ENCODE results near the gene PTPMT1.
A peak's percentile ranks its signal among the peaks of the same experiment; 100 is the strongest.
"Not testable (repeated sequence)": the region's sequence is repeated elsewhere in the genome, so short reads cannot be mapped to it uniquely, and the experiment has no call there.

The PTPMT1 gene, protein sequence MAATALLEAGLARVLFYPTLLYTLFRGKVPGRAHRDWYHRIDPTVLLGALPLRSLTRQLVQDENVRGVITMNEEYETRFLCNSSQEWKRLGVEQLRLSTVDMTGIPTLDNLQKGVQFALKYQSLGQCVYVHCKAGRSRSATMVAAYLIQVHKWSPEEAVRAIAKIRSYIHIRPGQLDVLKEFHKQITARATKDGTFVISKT

DNA sequence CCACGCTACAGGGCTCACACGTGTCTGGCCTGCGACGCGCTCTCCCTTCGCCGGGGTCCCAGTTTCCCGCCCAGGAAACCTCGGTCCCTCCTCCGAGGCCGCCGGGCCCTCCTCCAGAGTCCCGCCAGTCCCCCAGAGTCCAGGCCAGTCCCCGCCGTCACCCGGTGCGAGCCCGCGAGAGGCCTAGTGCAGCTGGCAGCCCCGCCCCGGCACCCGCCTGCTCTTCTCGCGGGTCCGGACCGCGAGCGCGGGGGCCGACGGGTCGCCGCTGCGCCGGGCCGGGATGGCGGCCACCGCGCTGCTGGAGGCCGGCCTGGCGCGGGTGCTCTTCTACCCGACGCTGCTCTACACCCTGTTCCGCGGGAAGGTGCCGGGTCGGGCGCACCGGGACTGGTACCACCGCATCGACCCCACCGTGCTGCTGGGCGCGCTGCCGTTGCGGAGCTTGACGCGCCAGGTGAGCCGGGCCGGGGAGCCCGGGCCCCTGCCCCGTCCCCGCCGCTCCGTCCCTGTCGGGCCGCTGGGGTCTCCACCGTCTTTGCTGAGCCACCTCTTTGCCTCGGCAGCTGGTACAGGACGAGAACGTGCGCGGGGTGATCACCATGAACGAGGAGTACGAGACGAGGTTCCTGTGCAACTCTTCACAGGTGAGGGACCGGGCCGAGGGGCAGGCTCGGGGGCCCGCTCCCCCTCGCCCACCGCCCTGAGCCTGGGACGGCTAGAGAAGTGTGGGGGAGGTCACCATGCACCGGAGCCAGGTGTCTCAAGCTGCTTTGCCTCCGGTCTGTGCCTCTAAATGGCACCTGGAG lies at the start of gene PTPMT1:
TSS of gene PTPMT1 (plus strand) at position 260 of the 809 bp plus-strand sequence. CDS start at position 284, 24 bp downstream.
- DNase-seq (ENCODE audit: low read depth in 2 of 2), result peak; percentile 66 to 70

DNA sequence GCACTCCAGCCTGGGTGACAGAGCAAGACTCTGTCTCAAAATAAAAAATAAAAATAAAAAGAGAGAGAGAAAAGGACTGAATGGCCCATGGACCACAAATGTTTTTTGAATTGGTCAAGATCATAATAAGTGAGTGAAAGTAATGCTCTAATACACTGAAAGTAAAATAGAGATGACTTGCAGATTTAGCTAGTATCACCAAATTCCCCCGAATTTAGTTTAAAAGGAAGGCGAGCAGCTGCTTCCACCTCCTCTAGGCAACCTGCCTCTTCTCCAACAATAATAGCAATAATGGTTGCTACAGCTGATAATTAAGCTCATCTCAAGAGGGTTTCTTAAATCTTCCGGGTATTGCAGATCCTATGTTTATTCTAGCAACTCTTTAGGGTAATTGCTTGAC lies 49.2 kb upstream of the PTPMT1 start:
- DNase-seq (ENCODE audit: low read depth in 2 of 2), result no peak

DNA sequence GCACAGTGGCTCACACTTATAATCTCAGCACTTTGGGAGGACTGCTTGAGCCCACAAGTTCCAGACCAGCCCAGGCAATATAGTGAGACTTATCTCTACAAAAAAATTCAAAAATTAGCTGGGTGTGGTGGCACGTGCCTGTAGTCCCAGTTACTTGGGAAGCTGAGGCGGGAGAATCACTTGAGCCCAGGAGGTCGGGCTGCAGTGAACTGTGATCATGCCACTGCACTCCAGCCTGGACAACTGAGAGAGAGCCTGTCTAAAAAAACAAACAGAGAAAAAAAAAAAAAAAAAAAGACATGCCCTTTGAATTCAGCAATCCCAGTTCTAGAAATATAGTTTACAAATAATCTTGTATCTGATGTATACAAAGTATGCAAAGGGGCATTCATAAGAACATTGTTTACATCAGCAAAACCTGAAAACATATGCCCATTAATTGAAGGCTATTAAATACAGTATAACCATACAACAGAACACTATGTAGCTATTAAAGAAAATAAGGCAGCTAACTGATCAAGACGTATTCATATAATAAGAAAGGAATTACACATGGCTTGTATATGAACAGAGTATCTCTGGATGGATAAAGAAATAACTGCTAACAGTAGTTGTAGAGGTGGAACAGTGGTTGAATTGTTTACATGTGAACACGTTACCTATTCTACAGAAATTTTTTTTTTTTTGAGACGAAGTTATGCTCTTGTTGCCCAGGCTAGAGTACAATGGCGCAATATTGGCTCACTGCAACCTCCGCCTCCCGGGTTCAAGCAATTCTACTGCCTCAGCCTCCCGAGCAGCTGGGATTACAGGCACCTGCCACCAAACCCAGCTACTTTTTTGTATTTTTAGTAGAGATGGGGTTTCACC lies 48.2 kb upstream of the PTPMT1 start:
- DNase-seq (ENCODE audit: low read depth in 2 of 2), result no peak

DNA sequence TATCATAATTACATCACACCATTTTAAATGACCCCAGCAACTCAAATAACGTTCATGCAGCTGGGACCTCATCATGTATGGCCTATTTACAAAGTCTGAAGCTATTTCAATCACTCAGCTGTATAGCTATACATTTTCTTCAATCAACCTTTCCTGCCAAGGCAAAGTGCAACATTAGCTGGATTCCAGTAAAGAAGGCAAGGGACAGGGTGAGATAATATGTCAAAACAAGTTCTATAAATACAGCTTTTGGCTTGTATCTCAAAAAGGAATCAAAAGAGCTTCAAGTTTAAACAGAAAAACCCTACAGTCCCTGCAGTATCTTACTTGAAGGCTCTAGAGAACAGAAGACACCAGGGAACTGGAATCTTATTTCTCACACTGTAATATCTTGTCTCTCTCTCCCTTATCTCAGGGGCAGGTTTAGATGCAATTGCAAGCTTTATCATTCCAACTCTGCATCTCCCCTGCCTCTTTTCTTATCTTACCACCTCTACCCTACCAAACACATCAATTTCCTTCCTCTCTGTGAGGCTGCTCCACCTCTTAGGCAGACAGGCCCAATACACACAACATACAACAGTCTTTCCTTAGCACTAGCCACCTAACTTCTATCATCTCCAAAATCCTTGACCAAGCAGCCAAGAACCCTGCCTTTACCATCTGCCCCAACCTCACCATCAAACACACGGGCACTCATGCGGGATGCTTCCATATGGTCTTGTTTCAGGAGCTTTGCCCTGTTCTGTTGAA lies 47.0 kb upstream of the PTPMT1 start:
- no peak for DNase-seq (ENCODE audit: low read depth in 2 of 2)

DNA sequence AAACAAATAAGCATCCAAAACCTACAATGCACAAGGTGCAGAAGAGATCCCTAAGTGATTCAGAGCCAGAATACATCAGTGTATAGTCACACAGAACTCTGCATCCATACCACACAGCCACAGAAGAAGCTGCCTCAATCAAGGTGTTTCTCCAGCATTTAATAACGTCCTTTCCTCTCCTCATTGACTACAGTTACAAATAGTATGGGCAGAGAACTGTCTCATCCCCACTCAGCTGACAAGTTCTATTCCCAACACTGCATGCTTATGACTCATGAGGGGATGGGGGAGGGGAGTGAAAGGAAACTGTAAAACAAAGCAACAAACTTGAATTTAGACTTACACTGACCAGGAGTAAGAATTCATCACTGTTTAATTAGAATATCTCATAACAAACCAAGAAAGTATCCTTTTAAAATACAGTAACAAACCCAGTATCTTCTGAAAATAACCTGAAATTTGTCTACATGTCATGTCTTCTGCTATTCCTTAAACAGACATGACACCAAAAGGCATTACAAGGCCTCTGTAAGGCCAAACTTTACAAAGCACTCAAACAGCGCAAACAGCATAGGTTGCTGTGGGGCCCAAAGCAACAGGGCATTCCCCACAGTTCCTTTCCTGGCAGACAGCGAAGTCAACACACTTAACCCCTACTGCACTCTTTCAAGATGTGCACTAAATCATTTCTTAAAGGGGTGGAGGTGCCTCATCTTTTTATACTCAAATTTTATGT lies 41.7 kb upstream of the PTPMT1 start:
- DNase-seq (ENCODE audit: low read depth in 2 of 2), result peak in 1 of 2 donors; percentile 6

DNA sequence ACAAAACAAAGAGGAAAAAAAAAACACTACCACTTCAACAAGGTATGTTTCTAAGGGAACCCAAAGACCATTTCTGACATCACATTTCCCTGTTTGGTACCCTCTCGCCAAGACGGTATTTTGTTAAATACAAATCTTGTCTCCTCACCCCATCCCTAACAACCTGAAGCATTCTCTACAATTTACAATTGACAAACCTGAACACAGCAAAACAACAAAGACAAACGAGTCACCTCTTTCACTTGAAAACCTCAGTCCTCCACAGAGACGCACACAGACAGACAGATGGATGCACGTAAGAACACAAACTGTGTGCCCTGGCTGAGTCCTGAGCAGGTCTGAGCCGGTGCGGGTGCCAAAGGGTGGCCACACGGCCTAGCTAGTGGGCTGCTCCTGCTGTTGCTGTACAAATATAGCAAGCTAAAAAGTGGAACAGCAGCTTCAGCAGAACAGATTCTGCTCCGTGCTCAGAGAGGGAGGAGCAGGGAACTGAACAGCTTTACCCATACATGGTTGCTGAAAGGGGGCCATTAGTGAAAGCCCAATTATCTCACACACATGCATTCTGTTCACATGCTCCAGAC lies 41.0 kb upstream of the PTPMT1 start:
- no peak for DNase-seq (ENCODE audit: low read depth in 2 of 2)

DNA sequence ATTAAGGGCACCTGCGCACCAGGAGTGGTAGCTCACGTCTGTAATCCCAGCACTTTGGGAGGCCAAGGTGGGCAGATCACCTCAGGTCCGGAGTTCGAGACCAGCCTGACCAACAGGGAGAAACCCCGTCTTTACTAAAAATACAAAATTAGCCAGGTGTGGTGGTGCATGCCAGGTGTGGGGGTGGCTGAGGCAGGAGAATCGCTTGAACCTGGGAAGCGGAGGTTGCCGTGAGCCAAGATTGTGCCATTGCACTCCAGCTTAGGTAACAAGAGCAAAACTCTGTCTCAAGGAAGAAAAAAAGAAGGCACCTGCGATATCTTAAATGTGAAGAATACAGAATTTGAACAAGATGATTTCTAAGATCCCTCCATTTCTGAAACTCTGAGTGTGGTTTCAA lies 39.4 kb upstream of the PTPMT1 start:
- DNase-seq (ENCODE audit: low read depth in 2 of 2), result not testable (repeated sequence)

DNA sequence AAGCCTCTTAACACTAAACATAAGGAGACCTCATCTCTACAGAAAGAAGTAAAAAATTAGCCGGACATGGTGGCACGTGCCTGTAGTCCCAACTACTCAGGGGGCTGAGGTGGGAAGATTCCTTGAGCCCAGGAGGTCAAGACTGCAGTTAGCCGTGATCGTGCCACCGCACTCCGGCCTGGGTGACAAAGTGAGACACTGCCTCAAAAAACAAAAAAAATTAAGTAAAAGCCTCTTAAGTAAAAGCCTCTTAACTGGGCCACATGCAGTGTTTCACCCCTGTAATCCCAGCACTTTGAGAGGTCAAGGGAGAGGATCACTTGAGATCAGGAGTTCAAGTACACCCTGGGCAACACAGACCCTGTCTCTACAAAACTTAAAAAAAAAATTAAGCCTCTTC lies 38.2 kb upstream of the PTPMT1 start:
- no peak for DNase-seq (ENCODE audit: low read depth in 2 of 2)

DNA sequence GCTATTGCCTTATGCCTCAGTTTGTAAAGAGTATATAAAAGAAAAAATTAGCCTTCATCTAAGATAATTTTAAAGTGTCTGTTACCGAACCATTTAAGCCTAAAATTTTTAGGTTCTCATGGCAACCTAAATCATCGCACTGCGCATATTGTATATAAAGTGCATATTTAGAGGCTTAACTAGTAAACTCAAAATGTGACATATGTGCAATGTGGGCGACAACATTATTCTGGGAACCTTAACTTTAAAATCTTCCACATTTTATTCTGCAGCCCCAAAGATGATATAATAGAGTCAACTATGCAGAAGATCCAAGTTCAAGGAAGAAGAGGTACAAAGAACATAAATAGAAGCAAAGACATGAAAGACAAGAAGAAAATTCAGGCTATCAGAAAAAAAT lies 35.4 kb upstream of the PTPMT1 start:
- no peak for DNase-seq (ENCODE audit: low read depth in 2 of 2)

DNA sequence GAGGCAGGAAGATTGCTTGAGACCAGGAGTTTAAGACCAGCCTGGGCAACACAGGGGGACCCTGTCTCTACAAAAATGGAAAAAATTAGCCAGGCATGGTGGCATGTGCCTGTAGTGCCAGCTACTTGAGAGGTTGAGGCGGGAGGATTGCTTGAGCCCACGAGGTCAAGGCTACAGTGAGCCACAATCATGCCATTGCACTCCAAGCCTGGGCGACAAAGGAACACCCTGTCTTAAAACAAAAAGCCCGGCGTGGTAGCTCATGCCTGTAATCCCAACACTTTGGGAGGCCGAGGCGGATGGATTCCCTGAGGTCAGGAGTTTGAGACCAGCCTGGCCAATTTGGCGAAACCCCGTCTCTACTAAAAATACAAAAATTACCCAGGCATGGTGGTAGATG lies 34.7 kb upstream of the PTPMT1 start:
- DNase-seq (ENCODE audit: low read depth in 2 of 2), result not testable (repeated sequence)

DNA sequence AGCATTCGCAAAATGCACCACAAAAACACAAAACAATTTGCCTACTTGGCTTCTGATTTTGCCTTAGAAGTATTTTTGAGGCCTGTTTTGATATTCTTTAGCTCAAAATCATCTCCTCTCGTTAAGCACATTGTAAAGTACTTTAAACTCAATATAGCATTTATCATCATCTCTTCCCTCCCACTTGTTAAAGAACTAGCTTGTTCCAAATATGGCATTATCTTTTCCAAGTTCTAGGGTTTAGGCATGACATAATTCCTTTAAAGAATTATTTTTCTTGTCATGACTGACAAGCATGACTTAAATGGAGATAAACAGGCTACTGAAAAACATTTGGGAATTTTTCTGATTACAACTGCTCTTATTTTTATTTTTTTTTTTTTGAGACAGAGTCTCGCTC lies 33.7 kb upstream of the PTPMT1 start:
- DNase-seq (ENCODE audit: low read depth in 2 of 2), result no peak

DNA sequence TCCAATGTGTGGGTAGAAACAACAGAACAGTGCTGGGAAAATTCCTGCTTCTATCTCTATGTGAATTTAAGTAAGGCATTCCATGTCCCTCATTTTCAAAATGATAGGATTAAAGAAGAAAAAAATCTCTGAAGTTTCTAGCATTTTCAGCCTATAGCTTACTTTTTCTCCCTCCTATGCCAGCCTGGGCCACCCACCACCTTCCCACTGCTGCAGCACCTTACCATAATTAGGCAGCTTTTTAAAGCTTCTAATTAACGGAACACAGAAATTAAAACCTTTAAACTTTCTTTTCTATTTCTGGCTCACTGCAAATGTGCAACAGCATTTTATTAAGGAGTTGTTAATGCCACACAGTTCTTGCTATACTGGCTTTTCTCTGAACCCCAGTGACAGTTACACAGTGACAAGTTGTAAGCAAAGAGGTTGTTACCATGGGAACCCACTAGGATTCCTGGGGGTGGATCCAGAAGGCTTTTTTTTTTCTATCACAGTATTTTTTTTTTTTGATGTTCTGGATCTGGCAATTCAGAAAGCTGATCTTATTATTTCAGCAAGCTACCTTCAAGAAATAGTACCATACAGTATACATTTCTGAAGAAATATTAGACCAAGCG lies 32.7 kb upstream of the PTPMT1 start:
- no peak for DNase-seq (ENCODE audit: low read depth in 2 of 2)

DNA sequence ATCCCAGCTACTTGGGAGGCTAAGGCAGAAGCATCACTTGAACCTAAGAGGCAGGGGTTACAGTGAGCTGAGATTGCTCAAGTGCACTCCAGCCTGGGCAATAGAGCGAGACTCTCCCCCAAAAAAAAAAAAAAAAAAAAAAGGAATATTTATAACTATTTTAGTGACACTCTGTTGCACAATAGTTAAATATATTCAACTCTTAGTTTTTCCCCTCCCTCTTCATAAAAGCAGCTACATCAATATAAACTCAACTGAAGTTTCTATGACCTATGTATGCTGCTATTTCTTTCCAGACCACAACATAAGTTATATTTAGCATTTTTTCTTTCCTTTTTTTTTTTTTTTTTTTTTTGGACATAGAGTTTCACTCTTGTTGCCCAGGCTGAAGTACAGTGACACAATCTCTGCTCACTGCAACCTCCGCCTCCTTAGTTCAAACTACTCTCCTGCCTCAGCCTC lies 31.7 kb upstream of the PTPMT1 start:
- DNase-seq (ENCODE audit: low read depth in 2 of 2), result no peak

DNA sequence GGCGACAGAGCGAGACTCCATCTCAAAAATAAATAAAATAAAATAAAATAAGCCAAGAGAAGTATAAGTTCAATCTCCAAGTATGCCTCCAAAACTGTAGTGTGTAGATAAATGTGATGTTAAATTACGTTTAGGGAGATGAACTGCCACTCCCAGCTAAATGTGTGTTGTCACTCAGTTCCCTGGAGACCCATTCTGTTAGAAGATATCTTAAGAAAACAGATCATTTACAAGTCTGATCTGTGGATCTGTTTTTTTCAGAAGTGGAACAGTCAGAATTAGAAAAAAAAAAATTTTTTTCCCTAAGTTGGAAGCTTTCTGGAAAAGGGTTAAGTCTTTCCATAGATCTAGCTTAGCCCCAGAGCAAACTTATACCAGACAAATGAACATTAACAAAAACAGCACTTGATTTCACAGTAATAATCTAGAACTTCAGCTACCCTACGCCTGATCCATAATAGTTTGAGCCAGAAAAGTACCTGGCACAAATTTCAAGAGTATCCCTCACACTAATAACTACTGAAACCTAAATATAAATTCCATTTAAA lies 30.6 kb upstream of the PTPMT1 start:
- DNase-seq (ENCODE audit: low read depth in 2 of 2), result no peak

DNA sequence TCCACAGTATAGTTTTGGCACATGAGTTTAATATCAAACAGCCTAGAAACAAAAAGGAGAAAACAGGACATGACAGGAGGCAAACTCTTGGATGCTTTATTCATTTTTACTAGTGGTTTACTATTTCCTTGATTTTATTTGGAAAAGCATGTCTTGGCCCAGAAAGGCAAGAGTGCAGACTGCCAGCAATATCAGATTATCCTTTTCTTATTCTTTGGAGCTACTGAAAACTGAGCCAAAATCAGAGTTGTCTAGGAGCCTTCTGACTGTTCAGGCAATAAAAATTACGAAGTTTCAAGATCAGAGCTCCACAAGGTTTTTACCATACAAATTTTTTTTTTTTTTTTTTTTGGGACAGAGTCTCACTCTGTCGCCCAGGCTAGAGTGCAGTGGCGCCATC lies 28.5 kb upstream of the PTPMT1 start:
- no peak for DNase-seq (ENCODE audit: low read depth in 2 of 2)

DNA sequence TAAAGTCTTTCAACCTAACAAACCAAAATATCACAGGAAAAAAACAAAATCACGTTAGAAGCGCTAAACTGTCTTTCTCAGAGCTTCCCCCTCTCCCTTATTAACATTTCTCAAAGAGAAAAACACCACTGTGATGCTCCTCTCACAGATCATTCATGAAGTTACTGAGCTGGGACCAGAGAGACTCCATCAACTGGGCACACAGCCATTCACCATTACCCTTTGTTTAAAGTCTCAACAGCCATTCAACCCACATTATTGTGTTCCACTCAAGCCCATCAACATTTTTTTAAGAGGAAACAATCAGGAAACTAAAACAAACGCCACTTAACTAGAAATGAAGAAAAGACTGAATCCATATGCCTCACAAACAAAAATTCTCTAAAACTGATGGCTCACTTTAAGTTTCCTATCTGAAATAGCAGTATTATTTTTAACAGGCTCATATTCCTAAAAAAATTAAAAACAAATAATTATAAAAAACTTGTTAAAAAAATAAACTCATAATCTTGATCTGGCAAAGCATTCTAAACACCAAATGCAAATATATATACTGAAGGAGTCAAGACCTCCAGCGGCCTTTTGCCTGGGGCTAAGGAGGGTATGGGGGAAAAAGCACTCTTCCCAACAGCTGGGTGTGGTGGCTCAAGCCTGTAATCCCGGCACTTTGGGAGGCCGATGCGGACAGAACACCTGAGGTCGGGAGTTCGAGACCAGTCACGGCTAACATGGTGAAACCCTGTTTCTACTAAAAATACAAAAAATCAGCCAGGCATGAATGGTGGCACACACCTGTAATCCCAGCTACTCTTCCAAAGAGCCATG lies 26.4 kb upstream of the PTPMT1 start:
- DNase-seq (ENCODE audit: low read depth in 2 of 2), result no peak

DNA sequence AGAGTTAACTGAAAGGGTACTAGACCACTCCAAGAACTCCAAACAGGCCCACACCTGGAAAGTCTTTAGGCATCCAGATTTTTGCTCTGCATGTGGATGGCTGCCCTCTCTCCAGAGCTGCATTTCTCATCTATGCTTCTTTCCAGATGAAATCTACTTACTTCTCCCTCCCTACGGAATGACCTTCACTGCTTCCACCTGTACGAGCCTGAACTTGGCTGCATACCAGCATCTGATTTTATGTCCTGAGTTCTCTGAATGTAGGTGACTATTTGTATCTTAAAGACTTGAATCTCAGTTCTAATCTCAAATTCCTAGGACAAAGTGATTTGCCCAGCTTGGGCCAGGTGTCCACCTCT lies 25.7 kb upstream of the PTPMT1 start:
- no peak for DNase-seq (ENCODE audit: low read depth in 2 of 2)

DNA sequence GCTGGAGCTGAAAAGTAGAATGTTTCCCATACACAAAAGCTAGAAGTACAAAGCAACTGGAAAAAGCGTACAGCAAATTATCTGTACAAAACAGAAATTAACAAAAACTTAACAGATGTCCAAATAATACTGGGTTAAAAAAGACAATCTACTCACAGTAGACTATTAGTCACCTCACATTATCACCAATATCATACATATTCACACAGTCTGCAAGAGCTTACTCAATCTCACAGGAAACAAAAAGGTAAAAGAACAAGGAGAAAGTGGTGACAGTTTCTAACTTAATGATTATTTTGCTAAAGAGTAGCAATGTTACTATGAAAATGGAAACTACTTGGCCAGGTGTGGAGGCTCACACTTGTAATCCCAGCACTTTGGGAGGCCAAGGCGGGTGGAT lies 24.3 kb upstream of the PTPMT1 start:
- DNase-seq (ENCODE audit: low read depth in 2 of 2), result no peak

DNA sequence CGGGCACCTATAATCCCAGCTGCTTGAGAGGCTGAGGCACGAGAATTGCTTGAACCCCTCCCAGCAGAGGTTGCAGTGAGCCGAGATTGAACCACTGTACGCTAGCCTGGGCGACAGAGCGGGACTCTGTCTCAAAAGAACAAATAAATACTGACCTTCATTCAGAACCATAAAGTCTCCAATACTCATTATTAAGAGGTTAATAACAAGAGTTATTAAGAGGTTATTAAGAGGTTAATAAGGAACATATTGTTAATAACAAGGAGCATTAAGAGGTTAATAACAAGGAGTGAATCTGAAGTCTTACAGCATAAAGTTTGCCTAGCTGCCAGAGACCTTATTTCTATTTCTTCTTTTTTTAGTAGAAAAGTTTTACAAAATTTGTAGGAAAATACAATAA lies 20.1 kb upstream of the PTPMT1 start:
- no peak for DNase-seq (ENCODE audit: low read depth in 2 of 2)

All from stimulated activated CD8-positive, alpha-beta memory T cell treated with anti-CD3 and anti-CD28 coated beads, Interleukin-15, amount 100 ng/mL, for 48 hours (primary cell).